Spinal cord (tissue), 10 donors: Measurements from ENCODE around the gene SLC25A29. TPM values are rescaled to one million over a fixed set of nuclear protein-coding genes. Genes with fewer than 3 reads are reported as not detected.

Experiments used
- DNase-seq, 6 donors: peaks; one replicate each; pipeline versions ENCODE4 v3.0.0 to v3.0.0-alpha.2; 2013 to 2015; ENCODE audit warnings: low spot score in 6 of 6, low read depth in 4 of 6
- H3K27ac ChIP-seq: one replicate; pipeline ENCODE4 v1.5.1; 2013; ENCODE audit warnings: low read depth, low read length, control low read depth
- H3K27me3 ChIP-seq: one replicate; pipeline ENCODE4 v1.6.1; 2013; ENCODE audit warnings: low read length; ENCODE audit not compliant: control insufficient read depth, insufficient read depth
- H3K36me3 ChIP-seq: one replicate; pipeline ENCODE4 v1.6.1; 2013; ENCODE audit warnings: low read length; ENCODE audit not compliant: control insufficient read depth, insufficient read depth
- H3K4me1 ChIP-seq: one replicate; pipeline ENCODE4 v1.6.1; 2013; ENCODE audit warnings: low read length; ENCODE audit not compliant: control insufficient read depth, insufficient read depth
- H3K4me3 ChIP-seq: one replicate; pipeline ENCODE4 v1.5.1; 2013; ENCODE audit warnings: low read depth, low read length, control low read depth
- H3K9me3 ChIP-seq: one replicate; pipeline ENCODE4 v1.6.1; 2013; ENCODE audit warnings: low read length; ENCODE audit not compliant: control insufficient read depth, insufficient read depth
- WGBS: methylation state at CpG from one replicate; pipeline ENCODE4 v1.1.5; 2013; ENCODE audit warnings: missing lambda C conversion rate; ENCODE audit not compliant: insufficient coverage; 5-methylcytosine and 5-hydroxymethylcytosine counted together
- polyA plus RNA-seq, 2 donors: library from polyadenylated mRNA; unstranded; fragments of 120-200 nt; gene quantifications; one replicate each; pipeline ENCODE4 v1.2.1, GENCODE V29; 2013; ENCODE audit not compliant: insufficient read length in 2 of 2
- small RNA-seq: library from RNA; depleted of rRNA; stranded (forward); fragments of <200 nt; gene quantifications from one replicate; pipeline ENCODE3, GENCODE V24; 2014; ENCODE audit warnings: low replicate concordance
- total RNA-seq, 2 donors: library from RNA; depleted of rRNA in 1 of 2; stranded (reverse); fragments of 120-200 nt in 1 of 2; fragments of >200 nt in 1 of 2; gene quantifications; one replicate each; pipeline versions ENCODE4 v1.2.3 to v1.2.4, GENCODE V29; 2013 to 2014
- donor health status: healthy.

SLC25A29 gene
- total and polyA plus RNA-seq, 4 donors = 26.2 to 131 (median 68.4) TPM

- Histone ChIP-seq H3K4me1 (peaks cover 7% of the 10 kb centered on the region), H3K4me3 (no peak overlapping the region), H3K27ac (no peak overlapping the region), H3K27me3 (no peaks in the 10 kb centered on the region), H3K9me3 (no peaks in the 10 kb centered on the region), H3K36me3 (peaks cover 8% of the 10 kb centered on the region)
- no peak for DNase-seq
- WGBS = 100% methylated on average over 1 of the region's 2 CpGs
Measured at GRCh38 chr14:100250732-100251465, 55.3 kb downstream of the SLC25A29 start.

- Histone ChIP-seq H3K4me1 (peaks cover 7% of the 10 kb centered on the region), H3K27me3 (no peaks in the 10 kb centered on the region), H3K36me3 (peaks cover 8% of the 10 kb centered on the region), H3K27ac (no peak overlapping the region), H3K4me3 (no peak overlapping the region), H3K9me3 (no peaks in the 10 kb centered on the region)
- peak in 2 of 6 donors; percentile 61 to 75 for DNase-seq
- WGBS = no CpG with 5 or more reads among the region's 3 CpGs
Measured at GRCh38 chr14:100246809-100247428, 59.3 kb downstream of the SLC25A29 start.

GRCh38 chr14:100243020-100243419, 63.2 kb downstream of the SLC25A29 start:
- Histone ChIP-seq H3K4me3 (no peak overlapping the region), H3K9me3 (no peaks in the 10 kb centered on the region), H3K4me1 (peaks cover 10% of the 10 kb centered on the region), H3K36me3 (peaks cover 3% of the 10 kb centered on the region), H3K27me3 (no peaks in the 10 kb centered on the region), H3K27ac (no peak overlapping the region)
- no peak for DNase-seq
- no CpG with 5 or more reads among the region's 3 CpGs for WGBS

GRCh38 chr14:100241279-100241678, 65.0 kb downstream of the SLC25A29 start:
- H3K27me3 ChIP-seq = no peaks in the 10 kb centered on the region
- peak overlapping the region; percentile 72 for H3K4me3 ChIP-seq
- peaks cover 3% of the 10 kb centered on the region for H3K36me3 ChIP-seq
- no peaks in the 10 kb centered on the region for H3K9me3 ChIP-seq
- WGBS = 48% methylated on average over 2 of the region's 3 CpGs
- DNase-seq = no peak
- peaks cover 12% of the 10 kb centered on the region for H3K4me1 ChIP-seq
- peak overlapping the region; percentile 92 for H3K27ac ChIP-seq

Small RNA genes lying within 50 kb of the gene (small RNA-seq; reads per million reads assigned to genes)
- gene MIR345 (23.1 reads per million, percentile 97 among the genes with 10 or more reads in this experiment), gene RN7SL523P (not detected)

Other genes starting within 250 kb of the SLC25A29 start
- 100 to 1,000 TPM in 1 of 2 donors, 10 to 100 TPM in 1; 70.9 to 142 TPM for gene EVL, start 241.0 kb downstream of the SLC25A29 start, total RNA-seq
- gene EVL, start 241.0 kb downstream of the SLC25A29 start, polyA plus RNA-seq = 100 to 1,000 TPM; 542 to 585 TPM
- gene DEGS2, start 146.8 kb downstream of the SLC25A29 start, total RNA-seq = 1 to 10 TPM in 1 of 2 donors, under 1 TPM in 1; 0.99 to 3.0 TPM
- 1 to 10 TPM; 4.3 to 7.4 TPM for gene DEGS2, start 146.8 kb downstream of the SLC25A29 start, polyA plus RNA-seq
- gene YY1, start 67.3 kb downstream of the SLC25A29 start, total RNA-seq = 10 to 100 TPM; 55.0 to 55.3 TPM
- 10 to 100 TPM; 79.0 to 83.7 TPM for gene YY1, start 67.3 kb downstream of the SLC25A29 start, polyA plus RNA-seq
- not detected for gene SLC25A47, start 16.9 kb upstream of the SLC25A29 start, total RNA-seq
- not detected for gene SLC25A47, start 16.9 kb upstream of the SLC25A29 start, polyA plus RNA-seq
- gene WDR25, start 70.0 kb upstream of the SLC25A29 start, total RNA-seq = 10 to 100 TPM; 11.8 to 12.5 TPM
- 10 to 100 TPM; 12.1 to 12.3 TPM for gene WDR25, start 70.0 kb upstream of the SLC25A29 start, polyA plus RNA-seq